Measurements from ENCODE around the gene THPO. TPM values are rescaled to one million over a fixed set of nuclear protein-coding genes. Genes with fewer than 3 reads are reported as not detected.

Gene THPO
- total RNA-seq, 4 donors from 2014 or later = 0.13 TPM; not detected in 3

DNA sequence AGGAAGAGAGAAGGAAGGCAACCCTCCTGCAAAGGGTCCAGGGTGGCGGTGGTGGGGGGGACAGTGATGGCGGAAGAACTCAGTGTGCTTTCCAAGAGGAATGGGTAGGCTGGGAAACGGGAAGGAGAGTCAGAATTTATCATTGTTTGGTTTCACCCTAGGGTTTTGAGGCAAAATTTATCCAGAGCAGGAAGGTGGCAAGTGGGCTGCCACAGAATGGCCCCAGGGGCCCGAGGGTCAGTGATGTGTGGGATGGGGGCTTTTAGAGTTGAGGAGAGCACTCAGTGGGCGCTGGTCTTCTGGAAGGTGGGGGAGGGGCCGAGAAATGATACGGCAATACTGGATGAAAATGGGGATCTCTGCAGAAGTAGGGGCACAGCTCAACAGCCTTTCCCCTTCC is 40.0 kb downstream of the THPO start:
- no peak for DNase-seq
- Histone ChIP-seq H3K27me3 (no peaks in the 10 kb centered on the region), H3K27ac (peak overlapping the region; percentile 91 to 96 (median 91)), H3K4me1 (peaks cover 24 to 28% of the 10 kb centered on the region in 2 donors), H3K36me3 (peaks cover 26 to 35% of the 10 kb centered on the region in 2 donors), H3K9me3 (no peaks in the 10 kb centered on the region), H3K4me3 (replicated peaks in 1 of 3) (no peak overlapping the region)
- WGBS, 2 donors = 61 to 68% methylated on average over 7 of the region's 7 CpGs
- intact Hi-C loops (cut with DNase I) = no loop called here
- TF ChIP-seq POLR2A (IDR thresholded peaks at IDR 0.05) = no peak
- TF ChIP-seq, protein P1, sequence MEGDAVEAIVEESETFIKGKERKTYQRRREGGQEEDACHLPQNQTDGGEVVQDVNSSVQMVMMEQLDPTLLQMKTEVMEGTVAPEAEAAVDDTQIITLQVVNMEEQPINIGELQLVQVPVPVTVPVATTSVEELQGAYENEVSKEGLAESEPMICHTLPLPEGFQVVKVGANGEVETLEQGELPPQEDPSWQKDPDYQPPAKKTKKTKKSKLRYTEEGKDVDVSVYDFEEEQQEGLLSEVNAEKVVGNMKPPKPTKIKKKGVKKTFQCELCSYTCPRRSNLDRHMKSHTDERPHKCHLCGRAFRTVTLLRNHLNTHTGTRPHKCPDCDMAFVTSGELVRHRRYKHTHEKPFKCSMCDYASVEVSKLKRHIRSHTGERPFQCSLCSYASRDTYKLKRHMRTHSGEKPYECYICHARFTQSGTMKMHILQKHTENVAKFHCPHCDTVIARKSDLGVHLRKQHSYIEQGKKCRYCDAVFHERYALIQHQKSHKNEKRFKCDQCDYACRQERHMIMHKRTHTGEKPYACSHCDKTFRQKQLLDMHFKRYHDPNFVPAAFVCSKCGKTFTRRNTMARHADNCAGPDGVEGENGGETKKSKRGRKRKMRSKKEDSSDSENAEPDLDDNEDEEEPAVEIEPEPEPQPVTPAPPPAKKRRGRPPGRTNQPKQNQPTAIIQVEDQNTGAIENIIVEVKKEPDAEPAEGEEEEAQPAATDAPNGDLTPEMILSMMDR (IDR thresholded peaks at IDR 0.05) = no peak

- intact Hi-C loops (cut with DNase I) = no loop called here
- TF ChIP-seq POLR2A (IDR thresholded peaks at IDR 0.05) = no peak
- TF ChIP-seq, protein P1 (IDR thresholded peaks at IDR 0.05) = no peak
- WGBS, 2 donors = 54 to 67% methylated on average over 6 of the region's 6 CpGs
Observed at GRCh38 chr3:184337399-184337714, 40.6 kb downstream of the THPO start, which contains the start of gene FAM131A. Gene FAM131A, plus strand, starts transcription at chr3:184337600. Its CDS starts 31 bp downstream, at chr3:184337631.

DNA sequence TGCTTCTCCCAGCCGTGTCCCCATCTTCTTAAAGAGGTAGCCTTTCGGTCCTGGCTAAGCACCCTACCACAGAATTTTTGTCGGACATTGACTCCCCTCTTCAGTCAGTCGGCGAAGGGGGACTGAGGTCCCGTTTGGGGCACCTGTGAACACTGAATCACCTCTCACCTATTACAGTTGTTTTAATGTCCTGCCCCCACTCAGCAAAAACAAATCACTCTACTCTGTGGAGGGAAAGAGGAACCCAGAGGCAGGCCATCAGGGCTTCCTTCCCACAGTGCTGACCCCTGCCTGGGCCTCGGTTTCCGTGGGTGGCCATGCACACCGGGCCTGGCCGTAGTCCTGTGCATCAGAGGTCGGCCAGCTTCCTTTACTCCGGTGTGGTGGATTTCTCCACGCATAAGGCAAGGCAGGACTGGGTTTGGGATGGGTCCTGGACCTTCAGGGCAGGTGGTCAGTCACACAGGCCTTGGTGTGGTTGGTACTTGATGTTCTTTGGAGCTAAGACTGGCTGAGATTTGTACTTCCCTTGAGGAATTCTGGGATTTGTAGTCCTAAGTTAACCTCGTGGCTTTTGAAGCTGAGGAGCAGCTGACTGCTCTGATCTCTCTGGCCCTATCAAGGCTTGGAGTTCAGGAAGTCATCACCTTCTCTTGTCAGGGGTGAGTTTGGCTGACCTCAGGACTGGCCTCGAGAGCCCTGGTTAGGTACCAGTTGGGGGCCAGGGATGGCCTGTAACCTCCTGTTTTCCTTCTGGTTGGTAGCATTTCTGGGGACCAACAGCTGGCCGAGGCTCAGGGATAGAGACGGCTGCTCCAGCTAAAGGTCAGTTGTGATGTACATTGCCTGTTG is 41.2 kb downstream of the THPO start:
- TF ChIP-seq POLR2A (IDR thresholded peaks at IDR 0.05) = no peak
- TF ChIP-seq, protein P1 (IDR thresholded peaks at IDR 0.05) = no peak
- H3K9me3 ChIP-seq = no peaks in the 10 kb centered on the region
- H3K4me1 ChIP-seq = peaks cover 24 to 28% of the 10 kb centered on the region in 2 donors
- intact Hi-C loops (cut with DNase I) = no loop called here
- peak overlapping the region; percentile 91 to 96 (median 91) for H3K27ac ChIP-seq
- H3K27me3 ChIP-seq = no peaks in the 10 kb centered on the region
- no peak for DNase-seq
- peak overlapping the region; percentile 34 to 73 (median 43) for H3K4me3 ChIP-seq (replicated peaks in 1 of 3)
- 24 to 43% methylated on average over 16 to 17 of the region's 17 CpGs for WGBS, 2 donors
- peaks cover 30 to 35% of the 10 kb centered on the region in 2 donors for H3K36me3 ChIP-seq

More at GRCh38 chr3:184337399-184337714, 40.6 kb downstream of the THPO start, which contains the start of gene FAM131A:
- peak within 1 kb of the TSS; percentile 91 to 96 (median 91) for H3K27ac ChIP-seq
- no peaks in the 10 kb centered on the region for H3K9me3 ChIP-seq
- no peaks in the 10 kb centered on the region for H3K27me3 ChIP-seq
- peaks cover 24 to 35% of the 10 kb centered on the region in 2 donors for H3K36me3 ChIP-seq
- peak within 1 kb of the TSS; percentile 34 to 73 (median 43) for H3K4me3 ChIP-seq (replicated peaks in 1 of 3)
- H3K4me1 ChIP-seq = peaks cover 24 to 28% of the 10 kb centered on the region in 2 donors
- DNase-seq = peak in 1 of 2 donors; percentile 52

GRCh38 chr3:184335661-184336546 is 42.1 kb downstream of the THPO start:
- WGBS, 2 donors = 0% methylated on average over 20 to 26 of the region's 77 CpGs
- Histone ChIP-seq H3K4me3 (replicated peaks in 1 of 3) (peak overlapping the region; percentile 34 to 73 (median 43)), H3K27ac (peak overlapping the region; percentile 91 to 96 (median 91)), H3K27me3 (no peaks in the 10 kb centered on the region), H3K4me1 (peaks cover 24 to 28% of the 10 kb centered on the region in 2 donors), H3K9me3 (no peaks in the 10 kb centered on the region), H3K36me3 (peaks cover 39 to 43% of the 10 kb centered on the region in 2 donors)
- TF ChIP-seq POLR2A (IDR thresholded peaks at IDR 0.05) = peak in 1 of 2 donors; percentile 82
- TF ChIP-seq, protein P1 (IDR thresholded peaks at IDR 0.05) = no peak
- peak; percentile 78 to 83 for DNase-seq
- intact Hi-C loops (cut with DNase I) = no loop called here

All from thyroid gland (tissue), 4 donors.